Astrocyte (in vitro differentiated cells and primary cell): ENCODE results near the gene GMPS. TPM values are rescaled to one million over a fixed set of nuclear protein-coding genes. Genes with fewer than 3 reads are reported as not detected.

Source experiments
- DNase-seq: peaks from one replicate; pipeline ENCODE4 v3.0.0-alpha.2; 2010; ENCODE audit warnings: low read depth
- FAIRE-seq: peaks from 2 replicates; lab custom pipeline; 2011; peaks lifted over from hg19 to GRCh38; lab: Jason Lieb, UNC
- H2AFZ ChIP-seq: 2 replicates; pipeline ENCODE4 v1.6.0; 2012; ENCODE audit warnings: low read depth, low read length, inconsistent platforms
- H3K27ac ChIP-seq: 2 replicates; pipeline ENCODE4 v1.5.1; 2011; ENCODE audit warnings: low read depth, low read length, inconsistent platforms
- H3K27me3 ChIP-seq: 2 replicates; pipeline ENCODE4 v1.6.0; 2011; ENCODE audit warnings: low read length, inconsistent platforms; ENCODE audit not compliant: insufficient read depth
- H3K36me3 ChIP-seq: 2 replicates; pipeline ENCODE4 v1.5.1; 2011; ENCODE audit warnings: low read length, inconsistent platforms; ENCODE audit not compliant: insufficient read depth
- H3K4me1 ChIP-seq: 2 replicates; pipeline ENCODE4 v1.5.1; 2011; ENCODE audit warnings: low read length, inconsistent platforms; ENCODE audit not compliant: insufficient read depth
- H3K4me2 ChIP-seq: 2 replicates; pipeline ENCODE4 v1.6.0; 2012; ENCODE audit warnings: low read length, inconsistent platforms
- H3K4me3 ChIP-seq: 2 replicates; pipeline ENCODE4 v1.5.1; 2011; ENCODE audit warnings: low read depth, mild to moderate bottlenecking, low read length, inconsistent platforms; ENCODE audit not compliant: insufficient read depth
- H3K79me2 ChIP-seq: 2 replicates; pipeline ENCODE4 v1.6.0; 2012; ENCODE audit warnings: mild to moderate bottlenecking, low read length, inconsistent platforms; ENCODE audit not compliant: insufficient read depth
- H3K9ac ChIP-seq: 2 replicates; pipeline ENCODE4 v1.6.0; 2012; ENCODE audit warnings: mild to moderate bottlenecking, low read length, inconsistent platforms
- H3K9me3 ChIP-seq: 2 replicates; pipeline ENCODE4 v1.5.1; 2012; ENCODE audit warnings: low read depth, mild to moderate bottlenecking, low read length, inconsistent platforms; ENCODE audit not compliant: insufficient read depth
- H4K20me1 ChIP-seq: 2 replicates; pipeline ENCODE4 v1.6.0; 2012; ENCODE audit warnings: low read length, inconsistent platforms; ENCODE audit not compliant: insufficient read depth
- H3K27ac Mint-ChIP-seq: one replicate; pipeline ENCODE4 v1.8.0; 2021; ENCODE audit warnings: mild to moderate bottlenecking, mixed read lengths; ENCODE audit not compliant: unreplicated experiment
- H3K27me3 Mint-ChIP-seq: one replicate; pipeline ENCODE4 v1.8.0; 2021; ENCODE audit warnings: low read depth, mixed read lengths; ENCODE audit not compliant: unreplicated experiment
- H3K36me3 Mint-ChIP-seq: one replicate; pipeline ENCODE4 v1.8.0; 2021; ENCODE audit warnings: low read depth, mixed read lengths; ENCODE audit not compliant: unreplicated experiment
- H3K4me1 Mint-ChIP-seq: one replicate; pipeline ENCODE4 v1.8.0; 2021; ENCODE audit warnings: low read depth, mixed read lengths; ENCODE audit not compliant: unreplicated experiment
- H3K4me3 Mint-ChIP-seq: one replicate; pipeline ENCODE4 v1.8.0; 2021; ENCODE audit warnings: mild to moderate bottlenecking, moderate library complexity, mixed read lengths; ENCODE audit not compliant: unreplicated experiment
- H3K9me3 Mint-ChIP-seq: one replicate; pipeline ENCODE4 v1.8.0; 2021; ENCODE audit warnings: mild to moderate bottlenecking, mixed read lengths; ENCODE audit not compliant: unreplicated experiment
- EZH2 ChIP-seq: IDR thresholded peaks from 2 replicates; pipeline ENCODE4 v1.6.1; 2012; ENCODE audit warnings: mild to moderate bottlenecking, low read length, inconsistent platforms; ENCODE audit not compliant: insufficient read depth
- total RNA-seq: library from RNA; stranded (reverse); gene quantifications from 2 replicates; pipeline ENCODE4 v1.2.1, GENCODE V29; 2021
- TF ChIP-seq, protein P1 (sequence below): IDR thresholded peaks from 2 replicates; pipeline ENCODE4 v1.5.1; 2011; ENCODE audit warnings: low read depth, mild to moderate bottlenecking, inconsistent platforms, low read length, moderate library complexity; ENCODE audit not compliant: insufficient read depth

GMPS gene
- total RNA-seq, 1 donor from 2014 or later = 58.1 TPM

- Mint-ChIP-seq H3K27ac (no peak overlapping the region), H3K36me3 (peaks cover 12% of the 10 kb centered on the region)
Measured at GRCh38 chr3:155919728-155920127, 49.3 kb downstream of the GMPS start.

GRCh38 chr3:155921486-155921885 is 51.0 kb downstream of the GMPS start:
- Mint-ChIP-seq H3K27ac (no peak overlapping the region), H3K4me1 (no peaks in the 10 kb centered on the region), H3K9me3 (no peaks in the 10 kb centered on the region), H3K27me3 (no peaks in the 10 kb centered on the region), H3K4me3 (no peak overlapping the region), H3K36me3 (peaks cover 3% of the 10 kb centered on the region)
- Histone ChIP-seq H3K4me2 (no peak overlapping the region), H3K27ac (no peak overlapping the region), H3K4me1 (no peaks in the 10 kb centered on the region), H3K36me3 (peaks cover 25% of the 10 kb centered on the region), H3K9me3 (no peaks in the 10 kb centered on the region), H3K9ac (no peak overlapping the region), H3K27me3 (no peaks in the 10 kb centered on the region), H4K20me1 (no peaks in the 10 kb centered on the region), H2AFZ (no peak overlapping the region), H3K79me2 (no peaks in the 10 kb centered on the region), H3K4me3 (no peak overlapping the region)
- no peak for FAIRE-seq
- TF ChIP-seq, protein P1, sequence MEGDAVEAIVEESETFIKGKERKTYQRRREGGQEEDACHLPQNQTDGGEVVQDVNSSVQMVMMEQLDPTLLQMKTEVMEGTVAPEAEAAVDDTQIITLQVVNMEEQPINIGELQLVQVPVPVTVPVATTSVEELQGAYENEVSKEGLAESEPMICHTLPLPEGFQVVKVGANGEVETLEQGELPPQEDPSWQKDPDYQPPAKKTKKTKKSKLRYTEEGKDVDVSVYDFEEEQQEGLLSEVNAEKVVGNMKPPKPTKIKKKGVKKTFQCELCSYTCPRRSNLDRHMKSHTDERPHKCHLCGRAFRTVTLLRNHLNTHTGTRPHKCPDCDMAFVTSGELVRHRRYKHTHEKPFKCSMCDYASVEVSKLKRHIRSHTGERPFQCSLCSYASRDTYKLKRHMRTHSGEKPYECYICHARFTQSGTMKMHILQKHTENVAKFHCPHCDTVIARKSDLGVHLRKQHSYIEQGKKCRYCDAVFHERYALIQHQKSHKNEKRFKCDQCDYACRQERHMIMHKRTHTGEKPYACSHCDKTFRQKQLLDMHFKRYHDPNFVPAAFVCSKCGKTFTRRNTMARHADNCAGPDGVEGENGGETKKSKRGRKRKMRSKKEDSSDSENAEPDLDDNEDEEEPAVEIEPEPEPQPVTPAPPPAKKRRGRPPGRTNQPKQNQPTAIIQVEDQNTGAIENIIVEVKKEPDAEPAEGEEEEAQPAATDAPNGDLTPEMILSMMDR = no peak
- TF ChIP-seq EZH2 = no peak
- DNase-seq = no peak

More at GRCh38 chr3:155919728-155920127, 49.3 kb downstream of the GMPS start:
- Histone ChIP-seq H3K9ac (no peak overlapping the region), H3K36me3 (peaks cover 21% of the 10 kb centered on the region), H3K27me3 (no peaks in the 10 kb centered on the region), H3K27ac (no peak overlapping the region), H3K9me3 (no peaks in the 10 kb centered on the region), H2AFZ (no peak overlapping the region), H3K4me2 (no peak overlapping the region), H4K20me1 (no peaks in the 10 kb centered on the region), H3K79me2 (no peaks in the 10 kb centered on the region), H3K4me1 (no peaks in the 10 kb centered on the region), H3K4me3 (no peak overlapping the region)
- FAIRE-seq (no peak), DNase-seq (no peak)
- Mint-ChIP-seq H3K9me3 (no peaks in the 10 kb centered on the region), H3K27me3 (no peaks in the 10 kb centered on the region), H3K4me1 (no peaks in the 10 kb centered on the region), H3K4me3 (no peak overlapping the region)
- TF ChIP-seq, protein P1 = no peak
- no peak for TF ChIP-seq EZH2

GRCh38 chr3:155934230-155934629 is 63.8 kb downstream of the GMPS start:
- Mint-ChIP-seq H3K36me3 (peaks cover 2% of the 10 kb centered on the region), H3K9me3 (no peaks in the 10 kb centered on the region), H3K4me1 (no peaks in the 10 kb centered on the region), H3K27ac (no peak overlapping the region), H3K27me3 (no peaks in the 10 kb centered on the region), H3K4me3 (no peak overlapping the region)
- Histone ChIP-seq H3K4me3 (no peak overlapping the region), H3K27ac (no peak overlapping the region), H3K4me1 (no peaks in the 10 kb centered on the region), H3K36me3 (peaks cover 38% of the 10 kb centered on the region), H3K27me3 (no peaks in the 10 kb centered on the region), H3K79me2 (no peaks in the 10 kb centered on the region), H2AFZ (no peak overlapping the region), H3K9ac (no peak overlapping the region), H3K4me2 (no peak overlapping the region), H4K20me1 (no peaks in the 10 kb centered on the region), H3K9me3 (no peaks in the 10 kb centered on the region)
- FAIRE-seq (no peak), DNase-seq (no peak)
- TF ChIP-seq, protein P1 = no peak
- no peak for TF ChIP-seq EZH2
